Measurements from ENCODE around the gene ACACA.
"Not testable (repeated sequence)": the region's sequence is repeated elsewhere in the genome, so short reads cannot be mapped to it uniquely, and the experiment has no call there.

ACACA gene

DNA sequence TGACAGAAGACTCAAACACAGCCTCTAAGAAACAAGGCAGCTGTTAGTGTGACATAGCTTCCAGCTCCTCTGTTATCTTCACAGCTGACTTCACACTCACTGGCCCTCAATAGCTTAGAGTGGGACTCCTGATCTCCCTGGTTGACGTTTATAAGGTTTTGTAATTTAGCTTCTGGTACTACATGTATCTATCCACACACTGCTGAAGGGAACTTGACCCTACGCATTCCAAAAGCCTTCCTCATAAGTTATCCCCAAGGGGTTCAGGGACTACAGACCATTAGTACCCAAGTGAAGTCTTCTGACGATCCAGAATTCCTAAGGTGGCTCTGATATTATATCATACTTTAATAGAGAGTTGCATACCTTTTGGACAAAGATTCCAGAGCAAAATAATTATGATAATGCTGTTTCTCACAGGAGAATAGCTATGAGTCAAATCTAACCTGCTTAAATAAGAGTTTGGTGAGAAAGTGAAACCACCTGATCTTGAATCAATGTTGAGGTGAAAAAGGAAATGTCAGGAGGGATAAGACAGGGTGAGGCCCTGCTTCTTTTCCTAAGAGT, 14.5 kb downstream of the ACACA start:
- DNase-seq = no peak

DNA sequence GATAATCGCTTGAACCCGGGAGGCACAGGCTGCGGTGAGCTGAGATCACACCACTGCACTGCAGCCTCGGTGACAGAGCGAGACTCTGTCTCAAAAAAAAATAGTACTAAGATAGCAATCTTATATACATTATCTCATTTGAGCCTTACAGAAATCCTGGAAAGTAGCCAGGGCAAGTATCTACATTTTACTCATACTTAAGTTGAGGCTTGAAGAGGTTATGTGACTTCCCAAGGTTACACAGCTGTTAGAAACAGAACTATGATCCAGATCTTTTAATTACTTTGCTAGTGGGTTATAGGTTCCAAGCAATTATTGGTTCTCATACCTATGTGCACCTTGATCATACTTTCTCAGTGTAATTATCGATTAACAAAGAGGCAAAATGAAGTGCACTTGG, 15.5 kb downstream of the ACACA start:
- DNase-seq = no peak

DNA sequence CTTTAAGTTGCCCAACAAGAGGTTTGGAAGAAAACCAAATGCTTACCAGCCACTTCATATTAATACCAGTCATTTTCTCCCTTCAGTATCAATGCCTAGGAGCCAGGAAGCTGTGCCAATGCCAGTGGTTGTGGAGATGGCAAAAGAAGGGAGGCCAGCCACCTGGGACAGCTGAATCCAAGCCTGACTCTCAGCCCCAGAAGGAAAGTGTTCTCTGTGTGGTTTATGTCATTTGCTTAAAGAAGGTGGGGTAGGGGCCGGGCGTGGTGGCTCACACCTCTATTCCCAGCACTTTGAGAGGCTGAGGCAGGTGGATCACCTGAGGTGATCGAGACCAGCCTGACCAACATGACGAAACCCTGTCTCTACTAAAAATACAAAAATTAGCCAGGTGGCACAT, 17.5 kb downstream of the ACACA start:
- DNase-seq = no peak

DNA sequence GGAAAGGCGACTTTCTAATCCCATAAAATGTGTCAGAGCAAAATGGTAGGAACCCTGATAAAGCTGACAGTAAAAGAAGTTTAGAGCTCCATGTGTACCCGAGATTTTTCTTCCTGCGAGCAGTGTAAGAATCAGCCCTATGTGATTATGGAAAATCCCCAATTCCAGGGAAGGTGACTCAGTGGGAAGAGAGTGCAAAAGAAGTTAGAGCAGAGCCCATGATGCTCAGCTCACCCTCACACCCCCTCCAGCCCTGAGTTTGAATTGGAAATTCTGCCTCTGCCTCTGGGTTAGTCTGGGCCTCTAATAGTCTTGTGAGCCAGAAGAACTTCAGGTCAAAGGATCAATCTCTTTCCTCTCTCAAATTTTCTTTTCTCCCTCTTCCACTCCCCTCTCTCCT, 18.4 kb downstream of the ACACA start:
- DNase-seq = no peak

GRCh38 chr17:37386462-37386861, 20.2 kb downstream of the ACACA start:
- no peak for DNase-seq

GRCh38 chr17:37385474-37385990, 21.1 kb downstream of the ACACA start:
- DNase-seq = no peak

- DNase-seq = no peak
Observed at GRCh38 chr17:37384560-37385149, 22.0 kb downstream of the ACACA start.

DNA sequence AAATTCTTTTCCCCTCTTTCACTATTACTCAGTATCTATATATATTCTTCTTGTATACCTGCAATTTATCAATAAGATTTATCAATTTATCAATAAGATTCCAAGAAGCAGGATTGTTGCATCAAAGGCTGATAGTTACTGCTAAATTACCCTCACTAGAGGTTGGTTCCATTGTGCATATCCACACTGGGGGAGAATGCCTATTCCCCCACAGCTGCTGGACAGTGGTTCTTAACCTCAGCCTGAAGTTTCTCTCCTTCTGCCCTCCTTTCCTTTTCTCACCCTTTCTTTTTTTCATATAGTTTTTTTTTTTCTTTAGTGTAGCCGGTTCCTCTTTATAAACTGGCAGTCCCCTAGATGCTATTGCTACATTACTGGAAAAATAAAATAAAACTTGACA, 24.6 kb downstream of the ACACA start:
- no peak for DNase-seq

GRCh38 chr17:37375706-37376105, 30.9 kb downstream of the ACACA start, which contains the start of gene C17orf78:
Gene C17orf78 (plus strand): TSS chr17:37375985. CDS start chr17:37376093, 108 bp downstream.
- DNase-seq = no peak

DNA sequence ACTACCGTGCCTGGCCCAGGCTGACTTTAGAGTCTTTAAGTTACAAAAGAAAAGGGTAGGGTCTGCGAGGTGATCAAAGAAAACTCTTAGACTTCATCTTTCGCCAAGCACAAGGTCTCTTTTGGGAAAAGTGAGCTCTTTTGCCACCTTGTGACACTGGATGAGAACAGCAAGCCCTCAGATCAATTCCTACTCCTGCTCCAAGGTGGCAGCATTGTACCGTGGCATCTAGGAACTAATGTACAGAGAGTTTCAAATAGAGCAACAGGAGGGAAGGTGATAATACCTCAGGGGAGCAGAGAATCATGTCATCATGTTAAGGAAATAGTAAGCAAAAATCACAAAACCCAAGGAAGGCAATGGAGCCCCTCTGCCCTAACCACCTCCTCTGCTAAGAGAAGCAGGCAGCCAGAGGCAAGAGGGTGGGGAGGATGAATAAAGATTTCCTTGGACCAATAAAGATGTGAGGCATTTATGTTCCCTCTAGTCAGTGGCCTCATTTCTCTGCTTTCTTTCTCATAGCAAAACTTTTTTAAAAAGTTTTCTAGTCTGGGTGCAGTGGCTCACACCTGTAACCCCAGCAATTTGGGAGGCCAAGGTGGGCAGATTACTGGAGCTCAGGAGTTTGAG, 33.0 kb downstream of the ACACA start:
- DNase-seq = peak; percentile 62

DNA sequence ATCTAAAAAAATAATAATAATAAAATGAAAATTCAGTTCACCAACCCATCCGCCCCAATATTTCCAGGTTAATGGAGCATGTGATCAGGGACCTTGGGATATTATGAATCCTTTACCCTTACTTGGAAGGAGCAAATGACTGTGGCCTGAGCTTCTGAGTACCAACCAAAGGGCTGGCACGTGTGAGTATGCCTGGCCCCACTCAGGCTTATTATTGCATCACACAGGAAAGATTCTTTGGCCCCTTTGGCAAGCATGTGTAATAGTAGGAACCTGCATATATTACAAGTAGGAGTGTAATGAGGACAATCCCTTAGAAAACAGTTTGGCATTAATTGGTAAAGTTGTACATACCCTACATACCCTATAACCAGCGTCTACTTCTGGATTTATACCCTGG, 38.1 kb downstream of the ACACA start:
- no peak for DNase-seq

DNA sequence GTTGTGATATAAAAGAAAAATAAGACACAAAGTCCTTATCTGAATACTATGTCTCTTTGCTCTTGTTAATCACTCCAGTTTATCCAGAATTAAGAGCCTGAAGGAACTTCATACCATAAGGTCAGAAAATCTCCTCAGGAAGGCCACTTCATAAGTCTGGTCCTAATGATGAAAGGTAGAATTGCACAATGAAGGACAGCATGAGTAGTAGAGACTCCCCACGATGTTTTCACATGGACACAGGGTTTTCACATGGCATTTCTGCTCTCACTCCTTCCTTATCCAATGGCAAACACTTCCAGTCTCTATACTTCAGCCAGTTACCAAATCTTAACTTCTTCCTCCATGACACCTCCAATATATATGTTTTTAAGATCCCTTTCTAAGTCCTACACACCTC, 41.0 kb downstream of the ACACA start:
- DNase-seq = no peak

DNA sequence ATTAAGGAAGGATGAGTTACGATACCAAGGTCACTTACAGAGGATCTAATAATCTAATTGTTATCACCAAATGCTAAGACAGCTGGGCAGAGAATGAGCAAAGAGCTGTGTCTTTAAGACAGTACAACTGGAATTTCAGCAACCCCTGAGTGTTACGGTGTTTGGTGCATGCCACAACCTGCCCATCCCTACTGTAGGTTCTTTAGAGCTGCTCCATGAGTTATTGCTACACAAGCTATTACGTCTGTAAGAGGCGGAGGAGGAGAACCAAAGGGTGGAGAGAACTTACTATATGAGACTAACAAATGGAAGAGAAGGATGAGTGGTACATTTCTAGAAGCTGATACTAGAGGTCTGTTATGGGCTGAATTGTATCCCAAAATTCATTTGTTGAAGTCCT, 45.1 kb downstream of the ACACA start:
- DNase-seq = no peak

GRCh38 chr17:37360632-37361031, 46.0 kb downstream of the ACACA start:
- no peak for DNase-seq

DNA sequence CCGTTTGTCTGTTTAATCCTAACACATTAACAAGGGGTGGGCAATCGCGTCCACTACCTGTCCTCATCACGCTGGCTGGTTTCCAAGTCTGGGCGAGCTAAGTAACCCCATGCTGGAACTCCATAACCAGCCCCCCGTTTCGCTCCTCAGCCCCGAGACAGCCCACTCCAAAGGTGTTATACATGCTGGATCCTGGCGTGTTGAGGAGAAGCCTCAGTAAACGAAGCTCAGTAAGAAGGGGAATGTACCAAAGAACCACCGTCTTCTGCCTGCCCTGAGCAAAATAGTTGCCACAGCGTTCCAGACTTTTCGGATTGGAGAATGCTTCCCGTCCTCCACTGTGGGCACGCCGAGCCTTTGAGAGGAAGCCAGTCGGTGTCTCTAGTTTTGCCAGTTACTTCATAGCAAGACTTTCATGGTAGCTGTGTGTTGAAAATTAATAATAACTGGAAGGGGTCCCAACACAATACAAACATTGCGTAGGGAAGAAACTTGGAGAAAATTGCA, 46.9 kb downstream of the ACACA start:
- DNase-seq = no peak

- DNase-seq = peak; percentile 96
Observed at GRCh38 chr17:37358830-37359681, 47.6 kb downstream of the ACACA start.

DNA sequence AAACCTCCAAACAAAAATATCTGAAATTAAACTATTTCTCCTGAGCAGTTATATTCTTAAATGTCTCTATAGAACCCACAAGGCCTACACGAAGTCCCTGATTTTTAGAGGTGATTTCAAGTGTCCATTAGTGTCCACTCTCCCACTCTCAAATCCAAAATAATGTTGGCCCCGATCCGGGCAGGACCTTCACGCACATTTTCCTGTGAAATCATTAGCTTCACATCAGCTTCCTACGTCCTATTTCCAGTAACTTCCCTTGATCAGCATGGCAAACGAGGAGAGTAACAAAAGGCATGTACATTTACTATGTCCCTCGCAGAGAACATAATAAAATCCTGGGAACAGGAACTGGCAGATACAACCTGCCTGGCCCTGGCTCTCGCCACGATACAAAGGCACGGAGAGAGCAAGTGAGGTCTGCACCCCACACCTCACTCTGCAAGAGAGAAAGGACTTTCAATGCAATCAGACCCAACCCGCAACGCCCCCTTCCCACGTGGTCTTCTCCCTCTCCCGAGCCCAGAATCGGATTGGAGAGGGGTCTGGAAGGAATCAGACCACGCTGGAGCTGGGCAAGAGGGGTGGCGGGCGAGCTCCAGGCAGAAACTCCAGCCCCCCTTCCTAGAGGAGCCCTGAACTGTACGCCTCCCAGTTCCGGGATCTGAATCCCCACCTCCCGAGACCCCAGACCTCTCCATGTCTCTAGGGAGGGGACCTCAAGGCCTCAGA, 48.4 kb downstream of the ACACA start:
- DNase-seq = no peak

DNA sequence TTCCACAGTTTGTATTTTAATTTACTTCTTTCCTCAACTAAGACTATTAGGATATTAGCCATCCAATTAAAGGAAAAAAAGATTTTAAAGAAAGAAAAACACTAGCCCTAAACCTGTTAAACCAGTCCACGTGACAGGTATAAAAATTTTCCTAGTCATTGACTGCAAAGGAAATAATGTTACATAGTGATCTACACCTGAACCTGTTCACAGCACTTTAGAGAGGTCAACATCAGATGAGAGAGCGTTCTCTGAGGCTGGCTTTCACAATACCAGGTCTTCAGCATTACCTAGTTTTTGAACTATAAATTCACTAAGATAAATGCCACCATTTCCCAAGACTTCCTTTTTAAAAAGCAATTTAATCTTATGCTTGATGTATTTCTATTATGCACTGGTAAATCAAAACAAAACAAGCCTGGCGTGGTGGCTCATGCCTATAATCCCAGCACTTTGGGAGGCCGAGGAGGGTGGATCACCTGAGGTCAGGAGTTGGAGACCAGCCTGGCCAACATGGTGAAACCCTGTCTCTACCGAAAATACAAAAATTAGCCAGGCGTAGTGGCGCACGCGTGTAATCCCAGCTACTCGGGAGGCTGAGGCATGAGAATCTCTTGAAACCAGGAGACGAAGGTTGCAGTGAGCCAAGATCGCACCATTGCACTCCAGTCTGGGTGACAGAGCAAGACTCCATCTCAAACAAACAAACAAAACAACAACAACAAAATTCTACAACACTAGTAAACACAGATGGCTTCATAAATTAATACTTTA, 49.7 kb downstream of the ACACA start:
- DNase-seq = not testable (repeated sequence)

DNA sequence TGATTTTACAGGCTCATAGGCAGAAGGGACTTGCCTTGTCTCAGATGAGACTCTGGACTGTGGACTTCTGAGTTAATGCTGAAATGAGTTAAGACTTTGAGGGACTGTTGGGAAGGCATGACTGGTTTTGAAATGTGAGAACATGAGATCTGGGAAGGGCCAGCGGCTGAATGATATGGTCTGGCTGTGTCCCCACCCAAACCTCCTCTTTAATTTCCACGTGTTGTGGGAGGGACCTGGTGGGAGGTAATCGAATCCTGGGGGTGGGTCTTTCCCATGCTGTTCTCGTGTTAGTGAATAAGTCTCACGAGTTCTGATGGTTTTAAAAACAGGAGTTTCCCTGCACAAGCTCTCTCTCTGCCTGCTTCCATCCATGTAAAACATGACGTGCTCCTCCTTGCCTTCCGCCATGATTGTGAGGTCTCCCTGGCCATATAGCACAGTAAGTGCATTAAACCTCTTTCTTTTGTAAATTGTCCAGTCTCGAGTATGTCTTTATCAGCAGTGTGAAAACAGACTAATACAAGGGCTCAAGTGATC, 59.7 kb downstream of the ACACA start:
- DNase-seq = not testable (repeated sequence)

GRCh38 chr17:37344519-37344918, 62.1 kb downstream of the ACACA start:
- no peak for DNase-seq

DNA sequence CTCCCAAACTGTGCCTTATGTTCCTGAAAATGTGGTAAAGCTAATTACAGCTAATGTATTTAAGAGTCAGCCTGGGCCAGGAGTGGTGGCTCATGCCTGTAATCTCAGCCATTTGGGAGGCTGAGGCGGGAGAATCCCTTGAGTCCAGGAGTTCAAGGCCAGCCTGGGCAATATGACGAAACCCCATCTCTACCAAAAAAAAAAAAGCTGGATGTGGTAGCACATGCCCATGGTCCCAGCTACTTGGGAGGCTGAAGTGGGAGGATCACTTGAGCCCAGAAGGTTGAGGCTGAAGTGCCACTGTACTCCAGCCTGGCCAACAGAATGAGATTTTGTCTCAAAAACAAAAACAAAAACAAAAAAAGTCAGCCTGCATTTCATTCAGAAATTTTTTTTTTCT, 64.0 kb downstream of the ACACA start:
- DNase-seq = no peak
